ENCODE data around the gene EVC. TPM values are rescaled to one million over a fixed set of nuclear protein-coding genes. Genes with fewer than 3 reads are reported as not detected.

EVC gene
- total RNA-seq, 1 experiment from 2014 or later: not detected

DNA sequence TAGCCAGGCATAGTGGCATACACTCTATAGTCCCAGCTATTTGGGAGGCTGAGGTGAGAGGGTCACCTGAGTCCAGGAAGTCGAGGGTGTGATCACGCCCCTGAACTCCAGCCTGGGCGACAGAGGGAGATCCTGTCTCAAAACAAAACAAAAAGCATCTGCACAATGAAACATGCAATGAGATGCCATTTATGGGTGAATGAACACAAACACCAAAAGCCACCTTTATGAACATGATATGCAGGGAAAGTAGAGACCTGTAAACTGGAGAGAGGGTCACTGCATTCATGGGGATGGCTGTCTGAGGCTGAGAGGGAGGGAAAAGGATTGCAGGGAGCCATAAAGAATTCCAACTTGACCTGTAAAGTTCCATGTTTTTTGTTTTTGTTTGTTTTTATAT lies 70.7 kb downstream of the EVC start:
- peaks cover 9% of the 10 kb centered on the region for H3K9me3 Mint-ChIP-seq (ENCODE audit: low read depth, unreplicated experiment)
- H3K27me3 Mint-ChIP-seq (ENCODE audit: unreplicated experiment): no peaks in the 10 kb centered on the region
- no TSS peak for BruUV-seq (replicated peaks)
- H3K4me1 Mint-ChIP-seq (ENCODE audit: low read depth, unreplicated experiment): no peaks in the 10 kb centered on the region
- no peaks in the 10 kb centered on the region for H3K36me3 Mint-ChIP-seq (ENCODE audit: insufficient read depth, unreplicated experiment)
- no peak for DNase-seq
- TF ChIP-seq, protein P1, sequence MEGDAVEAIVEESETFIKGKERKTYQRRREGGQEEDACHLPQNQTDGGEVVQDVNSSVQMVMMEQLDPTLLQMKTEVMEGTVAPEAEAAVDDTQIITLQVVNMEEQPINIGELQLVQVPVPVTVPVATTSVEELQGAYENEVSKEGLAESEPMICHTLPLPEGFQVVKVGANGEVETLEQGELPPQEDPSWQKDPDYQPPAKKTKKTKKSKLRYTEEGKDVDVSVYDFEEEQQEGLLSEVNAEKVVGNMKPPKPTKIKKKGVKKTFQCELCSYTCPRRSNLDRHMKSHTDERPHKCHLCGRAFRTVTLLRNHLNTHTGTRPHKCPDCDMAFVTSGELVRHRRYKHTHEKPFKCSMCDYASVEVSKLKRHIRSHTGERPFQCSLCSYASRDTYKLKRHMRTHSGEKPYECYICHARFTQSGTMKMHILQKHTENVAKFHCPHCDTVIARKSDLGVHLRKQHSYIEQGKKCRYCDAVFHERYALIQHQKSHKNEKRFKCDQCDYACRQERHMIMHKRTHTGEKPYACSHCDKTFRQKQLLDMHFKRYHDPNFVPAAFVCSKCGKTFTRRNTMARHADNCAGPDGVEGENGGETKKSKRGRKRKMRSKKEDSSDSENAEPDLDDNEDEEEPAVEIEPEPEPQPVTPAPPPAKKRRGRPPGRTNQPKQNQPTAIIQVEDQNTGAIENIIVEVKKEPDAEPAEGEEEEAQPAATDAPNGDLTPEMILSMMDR (IDR thresholded peaks at IDR 0.05; ENCODE audit: unreplicated experiment): no peak
- H3K4me3 Mint-ChIP-seq (ENCODE audit: low read depth, unreplicated experiment): no peak overlapping the region
- intact Hi-C loops (cut with micrococcal nuclease; ENCODE audit: unreplicated experiment): no loop called here
- CTCF ChIA-PET: no interaction called here
- no peak overlapping the region for H3K27ac Mint-ChIP-seq (ENCODE audit: unreplicated experiment)

DNA sequence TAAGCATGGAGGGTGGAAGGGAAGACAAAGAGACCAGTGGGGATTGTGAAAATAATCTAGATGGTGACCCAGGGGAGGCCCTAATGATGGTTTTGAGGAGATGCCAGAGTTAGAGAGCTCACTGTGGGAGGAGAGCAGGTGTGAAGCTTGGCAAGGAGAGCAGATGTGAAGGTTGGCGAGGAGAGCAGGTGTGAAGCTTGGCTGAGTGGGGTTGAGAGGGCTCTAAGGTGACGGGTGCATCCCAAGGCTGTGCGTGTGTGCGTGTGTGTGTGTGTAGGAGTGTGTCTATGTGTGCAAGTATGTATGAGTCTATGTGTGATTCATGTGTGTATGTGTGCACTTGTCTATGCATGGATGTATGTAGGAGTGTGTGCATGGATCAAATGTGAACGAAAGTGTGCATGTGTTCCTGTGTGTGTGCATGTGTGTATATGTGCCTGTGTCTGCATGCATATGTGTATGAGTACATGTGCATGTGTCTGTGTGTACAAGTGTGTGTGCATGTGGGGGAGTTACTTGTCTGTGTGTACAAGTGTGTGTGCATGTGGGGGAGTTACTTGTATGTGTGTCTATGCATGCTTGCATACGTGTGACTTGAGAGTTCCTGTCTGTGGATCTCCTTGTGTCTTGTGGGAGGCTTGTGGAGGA lies 72.0 kb downstream of the EVC start:
- peaks cover 11% of the 10 kb centered on the region for H3K9me3 Mint-ChIP-seq (ENCODE audit: low read depth, unreplicated experiment)
- no peaks in the 10 kb centered on the region for H3K27me3 Mint-ChIP-seq (ENCODE audit: unreplicated experiment)
- no peak for DNase-seq
- CTCF ChIA-PET: no interaction called here
- TF ChIP-seq, protein P1 (IDR thresholded peaks at IDR 0.05; ENCODE audit: unreplicated experiment): no peak
- intact Hi-C loops (cut with micrococcal nuclease; ENCODE audit: unreplicated experiment): no loop called here
- no peak overlapping the region for H3K27ac Mint-ChIP-seq (ENCODE audit: unreplicated experiment)
- H3K36me3 Mint-ChIP-seq (ENCODE audit: insufficient read depth, unreplicated experiment): no peaks in the 10 kb centered on the region
- H3K4me3 Mint-ChIP-seq (ENCODE audit: low read depth, unreplicated experiment): no peak overlapping the region
- BruUV-seq (replicated peaks): no TSS peak
- no peaks in the 10 kb centered on the region for H3K4me1 Mint-ChIP-seq (ENCODE audit: low read depth, unreplicated experiment)

DNA sequence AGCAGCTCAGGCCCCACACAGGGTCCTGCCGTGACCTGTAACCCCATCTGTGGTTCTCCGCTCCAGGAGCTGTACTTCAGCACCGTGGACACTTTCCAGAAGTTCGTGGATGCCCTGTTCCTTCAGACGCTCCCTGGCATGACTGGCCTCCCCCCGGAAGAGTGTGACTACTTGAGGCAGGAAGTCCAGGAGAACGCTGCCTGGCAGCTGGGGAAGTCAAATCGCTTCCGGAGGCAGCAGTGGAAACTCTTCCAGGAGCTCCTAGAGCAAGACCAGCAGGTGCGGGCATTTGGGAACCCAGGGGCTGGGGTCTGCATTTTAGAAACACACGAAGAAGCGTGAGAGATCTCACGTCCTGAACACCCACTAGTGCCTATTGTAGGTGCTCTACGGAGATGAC lies 72.5 kb downstream of the EVC start:
- BruUV-seq (replicated peaks): no TSS peak
- no peaks in the 10 kb centered on the region for H3K36me3 Mint-ChIP-seq (ENCODE audit: insufficient read depth, unreplicated experiment)
- CTCF ChIA-PET: no interaction called here
- intact Hi-C loops (cut with micrococcal nuclease; ENCODE audit: unreplicated experiment): no loop called here
- peaks cover 12% of the 10 kb centered on the region for H3K9me3 Mint-ChIP-seq (ENCODE audit: low read depth, unreplicated experiment)
- TF ChIP-seq, protein P1 (IDR thresholded peaks at IDR 0.05; ENCODE audit: unreplicated experiment): no peak
- H3K4me3 Mint-ChIP-seq (ENCODE audit: low read depth, unreplicated experiment): no peak overlapping the region
- no peak overlapping the region for H3K27ac Mint-ChIP-seq (ENCODE audit: unreplicated experiment)
- H3K27me3 Mint-ChIP-seq (ENCODE audit: unreplicated experiment): no peaks in the 10 kb centered on the region
- H3K4me1 Mint-ChIP-seq (ENCODE audit: low read depth, unreplicated experiment): no peaks in the 10 kb centered on the region
- no peak for DNase-seq

DNA sequence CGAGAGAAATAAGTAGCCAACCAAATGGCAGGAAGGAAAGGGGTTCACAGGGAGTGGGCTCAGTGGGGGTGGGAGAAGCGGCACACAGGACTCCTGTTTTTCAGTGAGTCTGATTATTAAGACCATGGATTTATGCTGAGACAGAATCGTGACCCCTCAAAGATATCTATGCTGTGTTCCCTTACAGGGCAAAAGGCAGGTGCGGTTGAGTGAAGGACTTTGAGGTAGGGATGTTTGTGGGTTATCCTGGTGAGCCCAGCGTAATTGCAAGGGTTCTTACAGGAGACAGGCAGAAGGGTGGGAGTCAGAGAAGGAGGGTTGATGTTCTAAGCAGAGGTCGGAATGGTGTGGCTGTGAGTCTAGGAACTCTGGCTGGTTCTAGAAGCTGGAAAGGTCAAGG lies 73.0 kb downstream of the EVC start:
- Mint-ChIP-seq H3K36me3 (ENCODE audit: insufficient read depth, unreplicated experiment) (no peaks in the 10 kb centered on the region), H3K27ac (ENCODE audit: unreplicated experiment) (no peak overlapping the region), H3K27me3 (ENCODE audit: unreplicated experiment) (no peaks in the 10 kb centered on the region), H3K4me3 (ENCODE audit: low read depth, unreplicated experiment) (no peak overlapping the region), H3K9me3 (ENCODE audit: low read depth, unreplicated experiment) (peaks cover 12% of the 10 kb centered on the region), H3K4me1 (ENCODE audit: low read depth, unreplicated experiment) (no peaks in the 10 kb centered on the region)
- intact Hi-C loops (cut with micrococcal nuclease; ENCODE audit: unreplicated experiment): no loop called here
- DNase-seq: no peak
- CTCF ChIA-PET: interaction anchor here (0.7 kb wide), 1 partner anchor 1383 kb away, joined by 3 read pairs; no protein-coding TSS in a partner anchor
- no TSS peak for BruUV-seq (replicated peaks)
- TF ChIP-seq, protein P1 (IDR thresholded peaks at IDR 0.05; ENCODE audit: unreplicated experiment): no peak

Data from Calu3 (cell line).